H1 (cell line): ENCODE data around the gene CELF6. TPM values are rescaled to one million over a fixed set of nuclear protein-coding genes. Genes with fewer than 3 reads are reported as not detected.

Experiments
- NANOG ChIP-seq: IDR thresholded peaks from 2 replicates; pipeline ENCODE4 v1.6.1; 2011; ENCODE audit warnings: low read length, low read depth, mild to moderate bottlenecking, inconsistent platforms; ENCODE audit not compliant: insufficient read depth, poor library complexity, severe bottlenecking
- SUZ12 ChIP-seq: fragments of 200-600 bp; sonication (generic); IDR thresholded peaks from 2 replicates; pipeline ENCODE4 v1.6.1; 2012; ENCODE audit warnings: mild to moderate bottlenecking, inconsistent platforms, low read length, moderate library complexity, mixed read lengths
- ZNF274 ChIP-seq: IDR thresholded peaks from 2 replicates; pipeline ENCODE4 v1.7.0; 2012; ENCODE audit warnings: low read length, borderline replicate concordance; ENCODE audit errors: extremely low read depth
- polyA plus RNA-seq, 7 experiments: library from polyadenylated mRNA; depleted of rRNA in 3 of 7; stranded (reverse) in 5 of 7; unstranded in 2 of 7; fragments of >200 nt in 5 of 7; fragments of 200-250 nt in 2 of 7; gene quantifications; 1 replicate in 5 of 7; 2 replicates in 1 of 7; 4 replicates in 1 of 7; pipeline versions ENCODE4 v1.2.1 to v1.2.3, GENCODE V29; 2011 to 2013; ENCODE audit warnings: missing spikeins in 2 of 7, mixed read lengths in 2 of 7
- total RNA-seq: library from RNA; stranded (reverse); fragmentation: NEBNext Ultra II Directional; extraction: Animal tissue kit (Norgen Biotek cat#: 25700); gene quantifications from 2 replicates; pipeline ENCODE4 v1.2.1, GENCODE V29; 2021

Gene CELF6
- total and polyA plus RNA-seq, 2 of the 8 experiments (the other 6 are each of a cell fraction or from before 2014, with no cell fraction given) = 0.09 to 0.19 TPM

DNA sequence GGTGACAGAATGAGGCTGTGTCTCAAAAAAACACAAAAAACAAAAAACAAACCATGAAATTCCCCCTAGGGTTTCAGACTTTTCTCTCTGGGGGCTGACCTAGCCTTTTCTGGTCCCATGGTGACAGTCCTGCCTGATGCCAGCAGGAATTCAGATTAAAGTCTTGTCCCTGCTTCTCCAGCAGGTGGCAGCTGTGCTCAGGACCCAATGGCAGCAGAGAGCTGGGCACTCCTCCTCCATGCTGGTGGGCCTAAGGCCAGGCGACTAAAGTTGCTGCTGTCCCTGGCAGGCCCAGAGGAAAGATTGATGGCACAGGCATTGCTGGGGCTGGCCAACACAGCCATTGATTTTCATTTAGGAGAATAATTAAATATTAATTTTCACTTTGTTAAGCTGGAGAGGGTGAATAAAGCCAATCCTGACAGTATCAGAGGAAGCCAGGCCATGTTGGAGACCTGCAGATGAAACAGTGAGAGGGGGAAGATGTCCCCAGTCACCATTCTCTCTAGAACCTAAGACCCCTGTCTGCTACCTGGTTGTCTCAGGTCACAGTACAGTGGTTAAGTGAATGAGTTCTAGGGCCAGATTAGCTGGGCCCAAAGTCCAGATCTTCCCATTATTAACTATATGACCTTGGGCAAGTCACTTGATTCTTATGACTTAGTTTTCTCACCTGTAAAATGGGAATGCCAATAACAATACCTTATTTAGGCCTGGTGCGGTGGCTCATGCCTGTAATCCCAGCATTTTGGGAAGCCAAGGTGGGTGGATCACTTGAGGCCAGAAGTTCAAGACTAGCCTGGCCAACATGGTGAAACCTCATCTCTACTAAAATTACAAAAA is 7.1 kb downstream of the CELF6 start (continued):
- no peak for TF ChIP-seq ZNF274
- TF ChIP-seq NANOG = no peak
- TF ChIP-seq SUZ12 = no peak
